HG03378 (cell line): Measurements from ENCODE around the gene SUMO1.

Source experiments
- ATAC-seq: cut with Tn5 transposase; IDR thresholded peaks from one replicate; pipeline ENCODE4 v1.9.1; 2021; ENCODE audit warnings: mild to moderate bottlenecking, moderate library complexity; ENCODE audit not compliant: unreplicated experiment

SUMO1 gene

DNA sequence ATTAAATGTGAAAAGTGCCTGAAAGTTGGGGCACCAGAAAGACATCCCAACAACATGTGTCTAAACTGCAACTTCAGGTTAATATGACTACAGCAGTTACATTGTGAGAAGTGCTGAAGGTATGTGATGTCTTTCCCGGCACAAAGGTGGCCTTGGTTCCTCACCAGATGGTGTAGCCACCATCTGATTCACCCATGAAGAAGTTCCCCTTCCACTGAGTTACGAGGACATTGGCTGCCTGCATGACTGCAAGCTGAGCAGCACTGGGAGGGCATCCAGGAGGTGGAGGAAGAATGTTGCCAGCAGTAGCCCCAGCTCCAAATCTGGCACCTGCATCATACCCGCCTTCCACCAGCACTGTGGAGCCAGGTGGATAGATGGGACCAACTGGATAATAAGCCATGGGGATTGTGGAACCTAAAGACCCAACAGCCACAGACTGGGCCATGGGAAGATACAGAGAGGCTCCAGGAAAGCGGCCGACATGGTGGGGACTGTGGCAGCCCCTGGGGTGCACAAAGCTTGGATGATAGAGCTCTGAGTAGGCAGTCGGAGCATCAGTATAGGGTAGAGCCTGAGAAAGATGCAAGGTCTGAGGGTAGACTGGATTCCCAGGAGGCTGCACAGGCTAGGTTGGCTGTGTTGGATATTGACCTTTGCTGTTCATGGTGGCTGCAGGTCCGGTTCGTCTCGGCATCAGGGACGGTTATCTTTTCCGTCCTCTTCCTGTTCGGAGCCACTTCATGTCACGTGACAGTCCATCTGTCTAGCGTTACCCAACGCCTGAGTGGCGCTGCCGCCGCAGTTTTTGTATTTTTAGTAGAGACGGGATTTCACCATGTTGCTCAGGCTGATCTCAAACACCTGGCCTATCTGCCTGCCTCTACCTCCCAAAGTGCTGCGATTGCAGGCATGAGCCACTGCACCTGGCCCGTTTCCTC lies 36.9 kb downstream of the SUMO1 start:
- no peak for ATAC-seq

DNA sequence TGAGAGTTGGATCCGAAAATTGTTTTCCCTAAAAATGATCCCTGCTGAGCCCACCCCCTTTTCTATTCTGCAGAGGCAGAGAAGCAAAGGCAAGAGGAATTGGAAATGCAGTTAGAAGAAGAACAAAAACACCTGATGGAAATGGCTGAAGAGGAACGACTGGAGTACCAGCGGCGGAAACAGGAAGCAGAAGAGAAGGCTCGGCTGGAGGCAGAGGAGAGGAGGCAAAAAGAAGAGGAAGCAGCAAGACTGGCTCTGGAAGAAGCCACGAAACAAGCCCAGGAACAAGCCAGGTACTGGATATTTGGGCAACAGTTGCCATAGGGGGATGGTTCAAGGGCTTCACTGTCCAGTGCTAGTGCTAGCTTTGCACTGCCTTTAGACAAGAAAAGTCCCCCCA lies 41.7 kb downstream of the SUMO1 start:
- ATAC-seq, result no peak

DNA sequence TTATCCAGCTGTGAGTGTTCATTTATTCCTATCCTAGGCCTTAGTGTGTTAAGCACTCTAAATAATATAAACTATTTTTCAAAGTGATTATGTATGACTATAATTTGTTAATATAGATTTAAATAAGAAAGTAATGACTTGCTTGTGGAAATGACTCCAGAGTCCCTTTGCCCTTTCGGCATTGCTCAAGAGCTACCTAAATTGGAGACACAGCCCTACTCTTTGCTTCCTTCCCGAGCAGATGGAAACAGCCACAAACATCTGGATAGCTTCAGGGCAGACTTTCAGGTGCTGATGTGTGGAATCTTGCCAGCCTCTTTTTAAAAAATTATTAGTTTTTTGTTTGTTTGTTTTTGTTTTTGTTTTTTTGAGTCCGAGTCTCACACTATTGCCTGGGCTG lies 44.0 kb downstream of the SUMO1 start:
- no peak for ATAC-seq

DNA sequence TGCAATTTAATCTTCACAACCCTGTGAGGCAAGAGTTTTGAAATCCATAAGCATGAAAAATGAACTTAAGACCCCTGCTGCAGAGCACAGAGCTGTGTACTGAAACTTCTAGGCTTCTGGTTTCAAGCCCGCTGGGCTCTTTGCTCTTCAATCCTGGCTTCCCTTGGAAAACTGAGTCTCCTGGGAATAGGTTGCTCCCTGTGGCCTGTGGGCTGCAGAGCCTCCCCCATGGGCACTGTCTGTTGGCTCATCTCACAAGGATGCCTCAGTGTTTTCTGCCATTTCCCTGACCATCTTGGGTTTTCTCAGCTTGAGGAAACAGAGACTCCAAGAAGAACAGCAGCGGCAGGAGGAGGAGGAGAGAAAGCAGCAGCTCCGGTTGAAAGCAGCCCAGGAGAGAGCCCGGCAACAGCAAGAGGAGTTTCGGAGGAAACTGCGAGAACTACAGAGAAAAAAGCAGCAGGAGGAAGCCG lies 44.5 kb downstream of the SUMO1 start:
- ATAC-seq, result no peak

DNA sequence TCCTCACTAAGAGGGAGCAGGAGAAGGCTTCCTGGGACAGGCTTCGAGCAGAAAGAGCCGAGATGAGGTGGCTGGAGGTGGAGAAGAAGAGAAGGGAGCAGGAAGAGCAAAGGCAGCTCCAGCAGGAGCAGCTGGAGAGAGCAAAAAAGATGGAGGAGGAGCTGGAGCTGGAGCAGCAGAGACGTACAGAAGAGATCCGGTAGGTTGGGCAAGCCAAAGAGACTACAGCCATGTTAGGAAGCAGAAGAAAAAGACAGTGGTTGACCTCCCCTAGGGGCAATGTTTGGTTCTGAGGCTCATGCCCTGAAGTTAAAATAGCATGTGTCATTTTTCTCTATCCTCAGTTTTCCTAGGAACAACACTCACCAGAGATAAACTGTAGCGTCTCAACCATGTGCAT lies 45.1 kb downstream of the SUMO1 start:
- no peak for ATAC-seq

DNA sequence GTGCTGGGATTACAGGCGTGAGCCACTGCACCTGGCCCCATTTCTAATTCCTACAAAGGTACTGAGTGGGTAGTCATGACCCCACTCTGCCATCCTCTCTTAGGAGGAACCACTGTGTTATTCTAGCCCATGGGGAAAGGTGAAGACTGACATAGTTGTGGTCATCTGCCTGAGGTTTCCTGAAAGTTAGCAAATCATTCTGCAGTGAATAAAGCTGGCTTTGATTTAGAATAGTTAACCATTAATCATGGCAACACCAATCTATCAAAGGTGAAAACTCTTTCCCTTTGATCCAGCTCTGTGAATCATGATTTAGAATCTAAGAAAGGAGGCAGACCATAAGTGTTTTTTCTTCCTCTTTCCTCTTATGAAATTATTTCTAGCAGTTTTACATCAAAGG lies 50.8 kb downstream of the SUMO1 start:
- ATAC-seq, result no peak

DNA sequence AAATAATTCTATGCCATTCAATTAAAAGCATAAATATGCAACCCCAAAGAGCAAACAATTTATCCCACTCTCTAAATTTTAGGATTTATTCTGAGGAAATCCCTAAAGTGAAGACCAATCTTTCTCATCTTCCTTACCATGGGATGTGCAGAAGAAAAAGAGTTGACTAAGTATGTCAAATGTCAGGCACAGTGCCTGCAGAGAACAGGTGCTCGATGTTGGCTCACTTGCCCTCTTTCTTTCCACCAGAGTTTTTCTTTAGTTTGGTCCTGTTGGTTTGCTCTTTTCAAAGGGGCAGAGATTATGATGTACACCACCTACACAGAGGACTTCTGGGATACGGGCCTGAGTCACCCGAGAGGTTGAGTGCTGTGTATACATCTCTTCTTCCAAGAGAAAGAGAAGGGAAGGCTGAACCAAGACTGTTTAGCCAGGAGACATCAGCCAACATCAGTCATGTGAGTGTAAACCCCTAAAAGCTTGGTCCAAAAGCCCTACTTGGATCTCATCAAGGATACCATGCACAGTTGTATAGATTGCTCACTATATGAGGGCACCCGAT lies 51.7 kb downstream of the SUMO1 start:
- ATAC-seq, result no peak

DNA sequence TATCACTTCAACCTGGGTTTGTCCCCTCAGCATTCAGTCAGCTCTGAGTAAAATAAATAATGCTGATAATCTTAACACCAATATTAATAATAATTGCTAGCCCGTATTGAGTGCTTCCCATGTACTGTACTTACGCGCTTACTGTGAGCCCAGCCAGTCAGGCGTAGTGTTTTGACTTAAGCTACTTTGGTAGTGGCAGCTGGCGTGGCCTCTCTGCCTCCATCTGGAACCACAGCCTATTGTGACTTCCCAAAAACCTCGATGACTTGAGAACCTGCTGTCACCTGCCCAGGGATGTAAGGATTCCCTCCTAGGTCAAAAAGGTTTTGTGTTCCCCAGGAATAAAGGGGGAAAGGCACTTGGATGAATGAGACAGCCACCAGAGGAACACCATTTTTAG lies 53.2 kb downstream of the SUMO1 start:
- no peak for ATAC-seq

DNA sequence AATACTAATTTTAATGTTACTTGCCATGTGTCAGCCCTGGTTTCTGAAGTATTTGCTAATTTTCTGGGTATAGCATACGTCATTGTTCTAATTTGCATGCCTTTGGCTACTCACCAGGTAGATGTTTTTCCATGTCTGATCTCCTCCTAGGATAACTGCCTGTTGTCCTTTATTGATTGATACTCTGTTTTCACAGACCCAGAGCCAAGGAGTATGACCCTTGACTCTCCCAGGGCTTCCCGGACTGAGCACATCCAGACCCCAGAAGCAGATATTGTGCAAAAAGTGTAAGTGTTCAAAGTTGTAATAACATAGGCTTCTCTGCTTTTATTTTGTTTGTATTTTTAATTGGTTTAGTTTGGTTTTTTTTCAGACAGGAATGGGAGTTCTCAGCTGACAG lies 53.8 kb downstream of the SUMO1 start:
- no peak for ATAC-seq

DNA sequence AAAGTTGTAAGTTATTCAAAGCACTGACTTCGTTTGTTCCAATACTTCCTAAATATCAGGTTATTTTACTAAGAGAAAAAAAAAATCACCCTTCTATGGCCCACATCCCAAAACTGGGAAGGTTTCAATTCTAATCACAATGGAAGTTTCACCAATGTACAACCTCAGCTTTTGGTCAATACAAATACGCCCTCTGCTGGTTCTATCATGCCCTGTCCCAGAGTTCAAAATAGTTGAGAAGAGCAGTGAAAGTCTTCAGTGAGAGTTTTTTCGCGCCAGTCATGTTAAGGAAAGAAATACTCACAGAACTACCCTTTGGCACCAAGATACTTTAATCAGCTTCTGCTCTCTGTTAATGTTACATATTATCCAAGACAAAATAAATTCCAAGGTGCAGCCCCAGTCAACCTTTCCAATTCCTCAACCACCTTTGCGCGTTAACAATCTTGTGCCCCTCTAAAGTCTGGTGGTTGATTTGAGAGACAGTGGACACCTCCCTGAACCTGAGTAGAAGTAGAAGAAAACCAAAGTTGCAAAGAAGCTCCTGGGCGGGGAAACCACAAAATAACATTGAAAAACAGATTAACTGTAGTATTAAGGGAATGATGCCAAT lies 59.9 kb downstream of the SUMO1 start:
- no peak for ATAC-seq

DNA sequence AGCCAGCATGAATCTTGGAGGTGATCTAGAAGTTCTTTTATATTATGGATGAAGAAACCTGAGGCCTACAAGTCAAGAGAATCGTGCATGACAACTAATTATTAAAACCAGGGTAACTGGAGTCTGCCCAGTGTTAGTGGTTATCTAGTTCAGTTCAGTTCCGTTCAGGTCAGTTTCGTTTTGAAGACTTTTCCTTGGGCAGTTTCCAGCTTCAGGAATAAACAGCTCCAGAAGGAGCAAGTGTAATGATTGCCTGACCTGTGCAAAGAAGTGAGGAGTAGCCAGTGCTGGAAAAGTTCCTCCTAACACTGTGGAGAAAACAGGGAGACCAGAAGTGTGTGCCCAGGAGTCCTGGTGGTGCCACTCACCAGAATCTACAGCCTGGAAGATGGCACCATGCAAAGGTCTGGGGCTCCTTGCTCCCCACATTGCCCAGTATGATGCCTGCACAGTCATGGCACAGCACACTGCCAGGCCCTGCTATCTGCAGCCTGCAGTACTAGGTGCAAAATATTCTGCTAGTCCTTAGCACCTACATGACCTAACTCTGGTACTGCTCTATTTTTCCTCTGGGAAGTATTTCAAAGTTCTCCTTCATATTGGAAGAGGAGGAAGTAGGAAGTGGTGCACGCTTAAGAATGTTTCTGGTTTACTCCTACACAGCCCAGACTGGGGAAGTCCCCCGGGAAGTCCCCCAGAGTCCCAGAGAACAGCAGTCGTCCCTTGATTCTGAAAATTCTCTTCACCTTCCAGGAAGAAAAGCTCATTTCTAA lies 65.8 kb downstream of the SUMO1 start:
- peak; percentile 83 for ATAC-seq

DNA sequence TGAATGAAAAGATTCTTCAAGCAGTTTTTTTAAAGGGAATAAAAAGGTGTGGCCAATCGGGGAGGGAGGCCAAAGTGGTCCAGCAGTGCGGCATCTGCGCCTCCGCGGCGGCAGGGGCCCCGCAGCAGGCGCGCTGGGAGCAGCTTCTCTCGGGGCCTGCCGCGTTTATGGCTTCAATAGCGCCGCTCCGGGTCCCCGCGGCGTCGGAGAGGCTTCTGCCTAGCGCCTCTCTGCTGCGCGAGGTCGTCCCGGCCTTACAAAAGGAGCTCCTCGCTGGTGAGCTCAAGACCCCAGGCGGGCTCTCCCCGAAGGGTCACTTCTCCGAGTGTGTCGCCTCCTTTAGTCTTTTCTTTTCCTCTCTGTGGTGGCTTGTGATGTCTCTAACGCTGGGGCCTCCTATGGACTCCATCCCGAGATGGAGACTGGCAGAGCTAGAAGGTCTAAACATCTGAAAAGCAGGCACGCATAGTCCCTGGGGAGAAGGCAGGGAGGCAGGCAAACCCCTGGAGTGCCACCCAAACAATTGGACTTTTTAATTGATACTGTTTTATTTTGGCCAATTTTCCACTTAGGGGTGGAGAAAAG lies 67.1 kb downstream of the SUMO1 start:
- ATAC-seq, result no peak

DNA sequence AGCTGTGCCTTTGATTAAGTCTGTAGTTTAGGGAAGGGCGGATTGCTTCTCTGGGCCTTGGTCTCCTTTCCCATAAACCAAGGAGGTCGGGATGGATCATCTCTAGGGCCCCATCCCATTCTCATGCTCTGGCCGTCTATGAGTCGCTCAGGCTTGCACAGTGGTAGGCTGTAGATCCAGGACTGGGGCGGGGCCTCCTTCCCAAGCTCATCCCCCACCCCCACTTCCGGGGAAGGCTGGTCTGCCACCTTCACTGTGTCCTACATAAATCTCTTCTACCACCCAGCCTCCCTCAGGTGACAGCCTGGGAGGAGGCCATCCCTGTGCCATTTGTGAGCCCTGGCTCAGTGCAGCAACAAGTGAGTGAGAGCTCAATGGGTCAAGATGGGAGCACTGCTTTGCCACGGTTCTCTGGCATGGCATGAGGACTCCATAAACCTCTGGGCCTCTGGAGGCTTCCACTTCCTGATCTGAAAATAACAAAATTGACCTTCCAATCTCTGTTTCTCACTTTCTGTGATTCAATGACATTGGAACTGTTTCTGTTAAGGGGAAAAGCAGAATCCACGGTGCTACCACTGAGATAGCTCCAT lies 68.5 kb downstream of the SUMO1 start:
- ATAC-seq, result no peak

DNA sequence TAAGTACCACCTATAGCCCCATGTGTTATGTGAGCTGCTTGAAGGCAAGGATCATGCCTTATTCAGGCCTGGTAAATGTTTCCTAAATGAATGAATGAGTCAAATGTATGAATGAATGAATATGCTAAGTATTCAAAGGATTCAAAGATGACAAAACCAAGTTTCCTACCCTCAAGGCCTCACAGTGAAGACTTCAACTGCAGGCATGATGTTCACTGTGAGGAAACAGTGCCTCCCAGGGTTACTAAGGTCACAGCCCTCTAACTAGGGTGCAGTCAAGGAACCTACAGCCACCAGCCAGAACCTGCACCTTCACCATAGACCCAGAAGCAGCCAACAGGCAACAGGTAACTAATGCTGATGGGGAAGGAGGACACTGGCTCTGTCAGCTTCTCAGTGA lies 69.3 kb downstream of the SUMO1 start:
- no peak for ATAC-seq

DNA sequence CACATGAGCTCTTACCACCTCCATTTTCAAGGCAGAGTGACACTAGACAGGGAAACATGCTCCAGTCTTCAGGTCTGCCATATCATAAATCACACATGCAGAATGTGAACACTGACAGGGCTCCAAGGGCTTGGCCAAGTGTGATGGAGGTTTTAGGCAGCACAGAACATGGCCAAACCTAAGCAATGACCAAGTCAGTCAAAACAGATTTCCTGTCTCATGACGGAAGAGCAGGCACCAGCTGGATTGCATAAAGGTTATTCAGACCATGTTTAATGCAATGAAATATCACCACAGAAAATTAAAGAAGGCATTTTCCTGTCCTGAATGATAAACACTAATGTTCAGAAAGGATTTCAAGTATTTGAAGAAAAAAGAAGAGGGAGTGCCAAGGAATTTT lies 72.5 kb downstream of the SUMO1 start:
- ATAC-seq, result no peak

DNA sequence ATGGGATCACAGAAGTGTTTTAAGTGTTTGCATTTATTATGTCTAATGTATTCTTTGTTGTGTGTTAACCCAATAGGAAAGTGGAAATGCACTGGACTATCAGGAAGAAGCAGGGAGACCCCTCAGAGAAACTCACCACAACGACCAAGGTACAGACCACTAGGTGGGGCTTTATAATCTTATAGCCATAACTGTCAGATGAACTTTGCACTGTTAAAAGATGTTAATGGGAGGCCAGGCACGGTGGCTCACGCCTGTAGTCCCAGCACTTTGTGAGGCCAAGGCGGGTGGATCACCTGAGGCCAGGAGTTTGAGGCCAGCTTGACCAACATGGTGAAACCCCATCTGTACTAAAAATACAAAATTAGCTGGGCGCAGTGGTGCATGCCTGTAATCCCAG lies 73.2 kb downstream of the SUMO1 start:
- no peak for ATAC-seq

DNA sequence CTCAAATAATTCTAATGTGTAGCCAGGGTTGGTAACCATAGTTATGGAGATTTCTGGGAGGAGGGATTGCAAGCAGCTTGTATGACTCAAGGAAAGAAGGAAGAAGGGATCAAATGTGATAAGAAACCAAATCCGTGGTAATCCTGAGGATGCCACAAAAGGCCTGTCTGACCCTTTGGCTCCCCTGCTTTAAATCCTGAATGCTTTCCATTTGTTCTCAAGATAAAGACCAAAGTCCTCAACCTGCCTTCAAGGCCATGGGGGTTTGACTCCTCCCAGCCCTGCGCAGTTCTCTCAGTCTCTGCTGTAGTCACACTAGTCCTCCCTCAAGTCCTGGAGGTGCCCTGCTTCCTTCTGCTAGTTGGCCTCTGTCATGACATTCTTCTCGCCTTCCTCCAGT lies 74.0 kb downstream of the SUMO1 start:
- no peak for ATAC-seq

DNA sequence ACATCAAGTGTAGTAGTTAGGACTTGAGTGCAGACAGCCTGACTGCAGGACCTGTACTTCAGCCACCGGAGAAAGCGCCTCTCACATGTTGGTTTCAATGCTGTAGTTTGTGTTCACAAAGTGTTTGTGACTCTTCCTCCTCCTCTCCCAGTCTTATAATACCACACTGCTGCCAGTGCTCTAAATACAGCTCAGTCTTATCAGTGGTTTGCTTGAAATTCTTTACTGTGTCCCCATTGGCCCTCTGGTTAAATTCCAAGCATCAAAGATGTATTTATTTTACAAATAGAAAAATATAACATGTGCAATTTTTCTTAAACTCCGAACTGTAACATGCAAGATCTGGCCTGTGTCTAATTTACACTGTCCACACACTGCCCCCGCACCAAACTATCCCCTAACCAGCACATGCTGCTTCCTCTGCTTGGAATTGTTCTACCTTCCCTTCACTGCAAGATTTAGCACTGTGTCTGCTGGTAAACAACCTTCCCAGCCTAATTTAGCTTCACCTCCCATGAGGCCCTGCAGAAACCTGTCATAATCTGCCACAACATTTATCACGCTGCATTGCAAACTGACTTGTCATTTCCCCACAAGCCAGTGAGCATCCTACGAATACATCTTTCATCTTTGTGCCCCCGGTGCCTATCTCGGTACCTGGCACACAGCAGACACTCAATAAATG lies 77.1 kb downstream of the SUMO1 start:
- ATAC-seq, result no peak

DNA sequence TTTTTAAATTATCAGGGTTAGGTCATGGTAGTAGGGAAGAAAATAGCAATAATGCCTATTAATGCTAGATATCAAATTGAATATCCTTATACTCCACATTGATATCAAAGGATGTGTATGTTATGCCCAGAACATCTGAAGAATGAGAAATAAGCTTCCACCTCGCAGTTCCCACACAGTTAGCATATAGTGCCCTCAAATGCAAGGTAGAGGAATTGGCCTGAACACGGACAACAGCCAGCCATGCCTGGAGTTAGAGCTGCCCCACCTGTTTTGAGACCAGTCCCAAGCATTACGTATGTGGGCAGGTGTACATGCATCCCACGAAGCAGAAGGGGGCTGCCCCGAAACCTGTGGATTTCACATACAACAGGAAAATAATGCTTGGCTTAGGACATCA lies 79.6 kb downstream of the SUMO1 start:
- no peak for ATAC-seq
